H9 (cell line): ENCODE data around the gene SMC3. TPM values are rescaled to one million over a fixed set of nuclear protein-coding genes. Genes with fewer than 3 reads are reported as not detected.

Experiments used
- DNase-seq: peaks from one replicate; pipeline ENCODE4 v3.0.0-alpha.2; 2017
- H2AFZ ChIP-seq: one replicate; pipeline ENCODE4 v1.6.1; 2013; ENCODE audit warnings: mild to moderate bottlenecking, low read length, control low read depth, moderate library complexity
- H2AK5ac ChIP-seq: 2 replicates; pipeline ENCODE4 v1.6.1; 2013; ENCODE audit warnings: low read length, control low read depth, mixed read lengths; ENCODE audit not compliant: insufficient read length
- H2BK120ac ChIP-seq: one replicate; pipeline ENCODE4 v1.6.1; 2013; ENCODE audit warnings: low read depth, mild to moderate bottlenecking, low read length, control low read depth, inconsistent platforms; ENCODE audit not compliant: poor library complexity, severe bottlenecking
- H2BK12ac ChIP-seq: 2 replicates; pipeline ENCODE4 v1.6.1; 2013; ENCODE audit warnings: low read length, control low read depth, mixed read lengths, low read depth; ENCODE audit not compliant: insufficient read length
- H2BK15ac ChIP-seq: 2 replicates; pipeline ENCODE4 v1.6.1; 2013; ENCODE audit warnings: low read depth, low read length, control low read depth
- H2BK20ac ChIP-seq: one replicate; pipeline ENCODE4 v1.6.1; 2013; ENCODE audit warnings: low read depth, mild to moderate bottlenecking, low read length, control low read depth, inconsistent platforms; ENCODE audit not compliant: poor library complexity, severe bottlenecking
- H2BK5ac ChIP-seq: 2 replicates; pipeline ENCODE4 v1.6.1; 2013; ENCODE audit warnings: low read length, control low read depth, mixed read lengths; ENCODE audit not compliant: insufficient read length
- H3K14ac ChIP-seq: 2 replicates; pipeline ENCODE4 v1.6.1; 2013; ENCODE audit warnings: low read length, control low read depth; ENCODE audit not compliant: insufficient read depth
- H3K18ac ChIP-seq: 2 replicates; pipeline ENCODE4 v1.6.1; 2013; ENCODE audit warnings: low read depth, mild to moderate bottlenecking, mixed read lengths, low read length, control low read depth; ENCODE audit not compliant: insufficient read length
- H3K23ac ChIP-seq: 2 replicates; pipeline ENCODE4 v1.6.1; 2013; ENCODE audit warnings: low read length, control low read depth, mixed read lengths, low read depth; ENCODE audit not compliant: insufficient read length
- H3K23me2 ChIP-seq: 2 replicates; pipeline ENCODE4 v1.6.1; 2013; ENCODE audit warnings: low read depth, mild to moderate bottlenecking, mixed read lengths, low read length, control low read depth; ENCODE audit not compliant: insufficient read length, poor library complexity, severe bottlenecking
- H3K27ac ChIP-seq: 2 replicates; pipeline ENCODE4 v1.5.1; 2013; ENCODE audit warnings: low read length, control low read depth, mixed read lengths, low read depth; ENCODE audit not compliant: insufficient read length
- H3K27me3 ChIP-seq: 2 replicates; pipeline ENCODE4 v1.6.1; 2013; ENCODE audit warnings: low read length, control low read depth, inconsistent platforms; ENCODE audit not compliant: insufficient read depth
- H3K4ac ChIP-seq: 2 replicates; pipeline ENCODE4 v1.6.1; 2013; ENCODE audit warnings: low read depth, mild to moderate bottlenecking, control low read depth, inconsistent platforms, low read length, moderate library complexity
- H3K4me1 ChIP-seq: 2 replicates; pipeline ENCODE4 v1.6.1; 2013; ENCODE audit warnings: low read length, control low read depth, inconsistent platforms; ENCODE audit not compliant: insufficient read depth
- H3K4me2 ChIP-seq: 2 replicates; pipeline ENCODE4 v1.6.1; 2013; ENCODE audit warnings: low read length, control low read depth, mixed read lengths; ENCODE audit not compliant: insufficient read length, insufficient read depth
- H3K56ac ChIP-seq: 2 replicates; pipeline ENCODE4 v1.6.1; 2013; ENCODE audit warnings: low read depth, mild to moderate bottlenecking, mixed read lengths, low read length, control low read depth; ENCODE audit not compliant: insufficient read length
- H3K79me1 ChIP-seq: 2 replicates; pipeline ENCODE4 v1.6.1; 2013; ENCODE audit warnings: low read depth, mild to moderate bottlenecking, moderate library complexity, low read length, control low read depth, inconsistent platforms; ENCODE audit not compliant: insufficient read depth, poor library complexity, severe bottlenecking
- H3K79me2 ChIP-seq: 2 replicates; pipeline ENCODE4 v1.6.1; 2013; ENCODE audit warnings: low read length, control low read depth, inconsistent platforms; ENCODE audit not compliant: insufficient read depth
- H3K9ac ChIP-seq: 2 replicates; pipeline ENCODE4 v1.6.1; 2013; ENCODE audit warnings: low read length, control low read depth, mixed read lengths; ENCODE audit not compliant: insufficient read length; ENCODE audit errors: extremely low read depth
- H3K9me3 ChIP-seq: one replicate; pipeline ENCODE4 v1.6.1; 2013; ENCODE audit warnings: low read depth, low read length, inconsistent platforms; ENCODE audit not compliant: control insufficient read depth
- H3T11ph ChIP-seq: one replicate; pipeline ENCODE4 v1.6.1; 2013; ENCODE audit warnings: mild to moderate bottlenecking, low read length, control low read depth, inconsistent platforms
- H4K20me1 ChIP-seq: one replicate; pipeline ENCODE4 v1.6.1; 2013; ENCODE audit not compliant: control insufficient read depth, insufficient read length, insufficient read depth
- H4K5ac ChIP-seq: 2 replicates; pipeline ENCODE4 v1.6.1; 2013; ENCODE audit warnings: low read depth, mild to moderate bottlenecking, mixed read lengths, low read length, control low read depth; ENCODE audit not compliant: insufficient read length
- H4K8ac ChIP-seq: replicated peaks from 2 replicates; pipeline ENCODE4 v1.6.1; 2013; ENCODE audit warnings: low read length, control low read depth, mixed read lengths, low read depth; ENCODE audit not compliant: insufficient read length
- H4K91ac ChIP-seq: 2 replicates; pipeline ENCODE4 v1.6.1; 2013; ENCODE audit warnings: low read depth, mild to moderate bottlenecking, moderate library complexity, mixed read lengths, low read length, control low read depth; ENCODE audit not compliant: insufficient read length
- H3K27ac Mint-ChIP-seq, 3 experiments: 2 replicates in 2 of 3; 3 replicates in 1 of 3; pipeline ENCODE4 v1.8.0; 2020 to 2021; ENCODE audit warnings: mixed read lengths in 3 of 3, mild to moderate bottlenecking in 1 of 3, moderate library complexity in 1 of 3
- H3K27me3 Mint-ChIP-seq: 2 replicates; pipeline ENCODE4 v1.8.0; 2021; ENCODE audit warnings: low read depth, mild to moderate bottlenecking, moderate library complexity, mixed read lengths
- H3K36me3 Mint-ChIP-seq, 3 experiments: 2 replicates in 2 of 3; 3 replicates in 1 of 3; pipeline ENCODE4 v1.8.0; 2020 to 2021; ENCODE audit warnings: low read depth in 3 of 3, mixed read lengths in 3 of 3; ENCODE audit not compliant: insufficient read depth in 1 of 3
- H3K4me1 Mint-ChIP-seq, 2 experiments: 2 replicates each; pipeline ENCODE4 v1.8.0; 2020; ENCODE audit warnings: mixed read lengths in 2 of 2
- H3K4me3 Mint-ChIP-seq, 2 experiments: 2 replicates in 1 of 2; 3 replicates in 1 of 2; pipeline ENCODE4 v1.8.0; 2020 to 2021; ENCODE audit warnings: mild to moderate bottlenecking in 2 of 2, mixed read lengths in 2 of 2, moderate library complexity in 1 of 2
- H3K9me3 Mint-ChIP-seq, 2 experiments: 2 replicates in 1 of 2; 3 replicates in 1 of 2; pipeline ENCODE4 v1.8.0; 2020; ENCODE audit warnings: mild to moderate bottlenecking in 2 of 2, mixed read lengths in 2 of 2, moderate library complexity in 1 of 2
- WGBS: extraction: QIAGEN DNeasy Blood & Tissue Kit; methylation state at CpG from one replicate; pipeline ENCODE4 v1.1.7; 2013; ENCODE audit warnings: missing lambda C conversion rate, low lambda C conversion rate, mixed read lengths; ENCODE audit not compliant: insufficient read length; ENCODE audit errors: extremely low coverage; 5-methylcytosine and 5-hydroxymethylcytosine counted together
- total RNA-seq: library from RNA; stranded (reverse); gene quantifications from 2 replicates; pipeline ENCODE4 v1.2.1, GENCODE V29; 2021
- TF ChIP-seq, protein P1 (sequence below): fragments of 200-600 bp; sonication (generic); conservative IDR thresholded peaks from 3 replicates; pipeline ENCODE4 v1.8.0; 2021; ENCODE audit warnings: antibody characterized with exemption, mild to moderate bottlenecking

Gene SMC3
- total RNA-seq, 1 experiment from 2014 or later, result 82.4 TPM

DNA sequence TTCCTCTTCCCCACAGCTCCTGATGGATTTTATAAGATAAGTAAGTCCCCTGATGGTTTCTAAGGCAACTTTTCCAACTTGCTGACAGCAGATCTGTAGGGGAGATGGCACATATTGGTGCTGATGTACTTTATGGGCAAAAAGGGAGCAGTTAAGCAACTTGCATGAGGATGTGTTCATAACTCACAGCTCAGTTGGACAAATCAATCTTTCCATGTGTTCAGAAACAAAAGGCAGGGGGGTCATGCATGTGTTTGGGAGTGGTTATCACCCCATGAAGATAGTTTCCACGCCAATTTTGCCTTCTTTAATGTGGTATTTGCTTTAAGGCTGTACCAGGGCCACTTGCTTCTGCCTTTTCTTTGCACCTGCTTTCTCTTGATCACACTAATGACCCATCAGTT, 82.8 kb downstream of the SMC3 start:
- H3K4me2 ChIP-seq, result no peak overlapping the region
- peaks cover 5 to 9% of the 10 kb centered on the region in 2 experiments; a peak in 3 of 4 replicates for H3K4me1 Mint-ChIP-seq

More for the DNA sequence above, 82.8 kb downstream of the SMC3 start:
- Histone ChIP-seq H4K91ac (no peak overlapping the region), H4K20me1 (no peaks in the 10 kb centered on the region), H2AFZ (no peak overlapping the region), H2BK120ac (no peak overlapping the region), H3K27me3 (peaks cover 2% of the 10 kb centered on the region; the same call in 1 of the 2 replicates), H2BK15ac (no peak overlapping the region), H3K79me2 (no peaks in the 10 kb centered on the region), H3K23ac (no peak overlapping the region), H3K9ac (no peak overlapping the region), H3K14ac (no peak overlapping the region), H4K5ac (no peak overlapping the region), H3K4me1 (peaks cover 5% of the 10 kb centered on the region; the same call in 1 of the 2 replicates), H3K18ac (no peak overlapping the region), H3K4ac (no peak overlapping the region), H2BK5ac (no peak overlapping the region), H3K79me1 (no peaks in the 10 kb centered on the region), H3K23me2 (no peaks in the 10 kb centered on the region), H2BK20ac (no peak overlapping the region), H3T11ph (no peak overlapping the region), H2AK5ac (no peak overlapping the region), H3K9me3 (no peaks in the 10 kb centered on the region), H4K8ac (no peak overlapping the region), H3K27ac (no peak overlapping the region), H3K56ac (no peak overlapping the region), H2BK12ac (no peak overlapping the region)
- TF ChIP-seq, protein P1, sequence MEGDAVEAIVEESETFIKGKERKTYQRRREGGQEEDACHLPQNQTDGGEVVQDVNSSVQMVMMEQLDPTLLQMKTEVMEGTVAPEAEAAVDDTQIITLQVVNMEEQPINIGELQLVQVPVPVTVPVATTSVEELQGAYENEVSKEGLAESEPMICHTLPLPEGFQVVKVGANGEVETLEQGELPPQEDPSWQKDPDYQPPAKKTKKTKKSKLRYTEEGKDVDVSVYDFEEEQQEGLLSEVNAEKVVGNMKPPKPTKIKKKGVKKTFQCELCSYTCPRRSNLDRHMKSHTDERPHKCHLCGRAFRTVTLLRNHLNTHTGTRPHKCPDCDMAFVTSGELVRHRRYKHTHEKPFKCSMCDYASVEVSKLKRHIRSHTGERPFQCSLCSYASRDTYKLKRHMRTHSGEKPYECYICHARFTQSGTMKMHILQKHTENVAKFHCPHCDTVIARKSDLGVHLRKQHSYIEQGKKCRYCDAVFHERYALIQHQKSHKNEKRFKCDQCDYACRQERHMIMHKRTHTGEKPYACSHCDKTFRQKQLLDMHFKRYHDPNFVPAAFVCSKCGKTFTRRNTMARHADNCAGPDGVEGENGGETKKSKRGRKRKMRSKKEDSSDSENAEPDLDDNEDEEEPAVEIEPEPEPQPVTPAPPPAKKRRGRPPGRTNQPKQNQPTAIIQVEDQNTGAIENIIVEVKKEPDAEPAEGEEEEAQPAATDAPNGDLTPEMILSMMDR, result no peak
- DNase-seq, result no peak
- Mint-ChIP-seq H3K27ac (no peak overlapping the region), H3K9me3 (no peaks in the 10 kb centered on the region; a peak in 1 of 5 replicates), H3K36me3 (no peaks in the 10 kb centered on the region), H3K4me3 (no peak overlapping the region), H3K27me3 (peaks cover 26% of the 10 kb centered on the region)
- WGBS, result no CpG with 5 or more reads among the region's 1 CpG
